BLaER1 treated with 17β-estradiol and CSF1 and Interleukin-3, amounts not matched to agents 10 nM and 100 nM (cell line): ENCODE results near the gene CBR1.

ENCODE experiments used
- H3K27ac ChIP-seq, 11 experiments: shearing (Covaris generic); formaldehyde crosslinking; 2 replicates each; pipeline ENCODE4 v1.8.1; 2022
- H3K27me3 ChIP-seq, 11 experiments: shearing (Covaris generic); formaldehyde crosslinking; 2 replicates each; pipeline ENCODE4 v1.8.1; 2022
- H3K36me3 ChIP-seq, 11 experiments: shearing (Covaris generic); formaldehyde crosslinking; 2 replicates each; pipeline ENCODE4 v1.8.1; 2022
- H3K4me1 ChIP-seq, 10 experiments: shearing (Covaris generic); formaldehyde crosslinking; 2 replicates each; pipeline ENCODE4 v1.8.1; 2022
- H3K4me2 ChIP-seq, 11 experiments: shearing (Covaris generic); formaldehyde crosslinking; 2 replicates each; pipeline ENCODE4 v1.8.1; 2022
- H3K4me3 ChIP-seq, 10 experiments: shearing (Covaris generic); formaldehyde crosslinking; 2 replicates each; pipeline ENCODE4 v1.8.1; 2022
- H3K9ac ChIP-seq, 11 experiments: shearing (Covaris generic); formaldehyde crosslinking; 2 replicates each; pipeline ENCODE4 v1.8.1; 2022
- H3K9me3 ChIP-seq, 11 experiments: shearing (Covaris generic); formaldehyde crosslinking; replicated peaks in 1 of 11; 2 replicates each; pipeline ENCODE4 v1.8.1; 2022
- H4K20me1 ChIP-seq, 11 experiments: shearing (Covaris generic); formaldehyde crosslinking; 2 replicates each; pipeline ENCODE4 v1.8.1; 2022
- Cebpa-rat ChIP-seq, 11 experiments: shearing (Covaris generic); IDR thresholded peaks; 2 replicates each; pipeline ENCODE4 v1.8.1; 2022

Gene CBR1

GRCh38 chr21:36044056-36044455 lies 25.8 kb upstream of the CBR1 start:
- Histone ChIP-seq H3K4me3 (no peak overlapping the region), H3K27ac (no peak overlapping the region), H3K36me3 (peaks cover 89 to 98% (median 96%) of the 10 kb centered on the region in 11 experiments), H3K4me2 (no peak overlapping the region), H3K9me3 (no peaks in the 10 kb centered on the region), H3K27me3 (no peaks in the 10 kb centered on the region), H4K20me1 (peaks cover 0 to 21% (median 10%) of the 10 kb centered on the region in 11 experiments; a peak in 8 of 22 replicates), H3K9ac (no peak overlapping the region), H3K4me1 (peaks cover 0 to 10% (median 0%) of the 10 kb centered on the region in 10 experiments; a peak in 3 of 20 replicates)
- no peak for TF ChIP-seq Cebpa-rat (IDR thresholded peaks at IDR 0.05)

DNA sequence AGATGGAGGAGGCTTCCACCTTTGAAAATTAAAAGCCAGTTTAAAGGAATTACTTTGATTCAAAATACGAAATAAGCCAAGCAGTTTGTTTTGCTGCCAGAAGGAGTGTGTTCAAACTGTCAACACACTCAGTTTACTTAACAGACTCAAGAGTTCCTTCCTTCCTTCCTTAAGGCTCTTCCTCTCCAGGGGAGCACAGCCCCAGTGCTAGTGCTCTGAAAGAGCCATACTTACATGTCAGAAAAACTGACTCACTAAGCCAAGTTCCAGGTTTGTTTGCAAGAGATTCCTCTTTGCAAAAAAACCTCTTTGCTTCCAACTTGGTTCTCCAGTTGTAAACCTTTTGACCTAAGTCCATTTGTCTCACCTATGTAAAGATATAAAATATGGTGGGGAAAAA lies 23.8 kb upstream of the CBR1 start:
- TF ChIP-seq Cebpa-rat (IDR thresholded peaks at IDR 0.05), result no peak
- peaks cover 93 to 98% (median 97%) of the 10 kb centered on the region in 11 experiments for H3K36me3 ChIP-seq
- no peak overlapping the region for H3K9ac ChIP-seq
- H4K20me1 ChIP-seq, result peaks cover 0 to 21% (median 5%) of the 10 kb centered on the region in 11 experiments; a peak in 6 of 22 replicates
- peaks cover 0 to 10% (median 0%) of the 10 kb centered on the region in 10 experiments; a peak in 3 of 20 replicates for H3K4me1 ChIP-seq
- H3K27ac ChIP-seq, result no peak overlapping the region
- peak overlapping the region in 4 of 11 experiments; percentile 6 to 18 (median 12); a peak in 4 of 22 replicates for H3K4me2 ChIP-seq
- no peaks in the 10 kb centered on the region; a peak in 1 of 22 replicates for H3K9me3 ChIP-seq
- H3K27me3 ChIP-seq, result no peaks in the 10 kb centered on the region
- H3K4me3 ChIP-seq, result no peak overlapping the region

DNA sequence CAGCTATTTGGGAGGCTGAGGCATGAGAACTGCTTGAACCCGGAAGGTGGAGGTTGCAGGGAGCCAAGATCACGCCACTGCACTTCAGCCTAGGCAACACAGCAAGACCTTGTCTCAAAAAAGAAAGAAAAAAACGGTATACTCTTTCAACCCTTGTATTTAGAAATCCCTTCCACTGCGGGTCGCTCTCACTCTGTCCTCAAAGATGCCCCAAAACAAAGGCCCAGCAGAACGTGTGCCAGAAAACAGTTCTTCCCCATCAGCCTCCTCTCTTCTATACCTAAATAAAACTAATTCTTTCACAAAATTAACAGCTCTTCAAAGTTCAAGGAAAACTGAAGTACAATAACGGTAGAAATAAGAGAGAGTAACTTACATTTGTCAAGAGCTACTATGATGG lies 22.7 kb upstream of the CBR1 start:
- Histone ChIP-seq H3K36me3 (peaks cover 92 to 98% (median 95%) of the 10 kb centered on the region in 11 experiments), H3K4me2 (no peak overlapping the region), H3K27me3 (no peaks in the 10 kb centered on the region), H3K9ac (no peak overlapping the region), H3K27ac (no peak overlapping the region), H3K4me3 (no peak overlapping the region), H3K9me3 (no peaks in the 10 kb centered on the region; a peak in 1 of 22 replicates), H3K4me1 (peaks cover 0 to 10% (median 0%) of the 10 kb centered on the region in 10 experiments; a peak in 3 of 20 replicates), H4K20me1 (peaks cover 0 to 21% (median 5%) of the 10 kb centered on the region in 11 experiments; a peak in 6 of 22 replicates)
- TF ChIP-seq Cebpa-rat (IDR thresholded peaks at IDR 0.05), result no peak

- no peak for TF ChIP-seq Cebpa-rat (IDR thresholded peaks at IDR 0.05)
- Histone ChIP-seq H3K27ac (no peak overlapping the region), H3K4me1 (peaks cover 0 to 10% (median 0%) of the 10 kb centered on the region in 10 experiments; a peak in 3 of 20 replicates)
Measured at GRCh38 chr21:36048357-36048756, 21.5 kb upstream of the CBR1 start.

DNA sequence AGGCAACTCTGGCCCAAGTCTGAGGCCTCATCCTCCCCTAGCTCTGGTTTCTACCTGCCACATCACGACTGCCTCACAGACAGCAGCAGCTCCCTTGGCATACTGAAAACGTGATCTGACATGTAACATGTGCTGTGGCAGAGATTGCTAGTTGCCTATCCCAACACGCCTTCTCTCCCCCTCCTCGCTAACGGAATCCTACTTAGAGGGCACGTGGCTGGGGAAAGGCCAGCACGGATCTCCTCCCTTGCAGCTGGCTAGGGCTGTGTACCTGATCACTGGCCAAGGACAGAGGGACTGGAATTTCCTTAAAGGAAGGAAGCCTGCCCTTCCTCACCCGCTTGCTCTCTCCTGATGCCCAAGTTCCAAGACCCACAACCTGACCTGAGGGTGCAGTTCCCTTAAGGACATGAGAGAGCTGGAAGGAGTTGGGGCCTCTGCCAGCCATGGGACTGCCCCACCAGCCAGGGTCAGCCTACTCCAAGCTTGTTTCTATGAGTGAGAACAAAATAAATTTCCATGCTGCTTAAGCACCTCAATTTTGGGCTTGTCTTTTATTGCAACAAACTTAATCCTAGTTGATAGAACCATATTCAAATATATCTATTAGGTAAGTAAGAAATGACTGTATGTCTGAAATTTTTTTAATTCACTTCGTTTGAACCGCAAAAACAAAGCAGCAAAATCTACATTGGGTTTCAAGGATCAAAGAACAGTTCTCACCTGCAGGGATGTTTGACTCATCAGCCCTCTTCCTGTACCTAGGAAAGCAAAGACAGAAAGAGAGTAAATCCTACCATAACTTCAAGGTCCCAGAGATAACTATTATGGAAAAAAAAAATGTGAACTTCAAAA lies 16.7 kb upstream of the CBR1 start:
- Histone ChIP-seq H3K9ac (no peak overlapping the region), H3K36me3 (peaks cover 95 to 100% (median 99%) of the 10 kb centered on the region in 11 experiments), H3K4me1 (peaks cover 1 to 5% (median 4%) of the 10 kb centered on the region in 10 experiments; a peak in 14 of 20 replicates), H3K9me3 (no peaks in the 10 kb centered on the region; a peak in 1 of 22 replicates), H4K20me1 (peaks cover 0 to 6% (median 0%) of the 10 kb centered on the region in 11 experiments; a peak in 6 of 22 replicates), H3K4me3 (no peak overlapping the region), H3K27ac (no peak overlapping the region), H3K4me2 (no peak overlapping the region), H3K27me3 (no peaks in the 10 kb centered on the region)
- TF ChIP-seq Cebpa-rat (IDR thresholded peaks at IDR 0.05), result no peak

More at GRCh38 chr21:36048357-36048756, 21.5 kb upstream of the CBR1 start:
- Histone ChIP-seq H3K4me3 (no peak overlapping the region), H3K9me3 (no peaks in the 10 kb centered on the region; a peak in 1 of 22 replicates), H4K20me1 (peaks cover 0 to 21% (median 5%) of the 10 kb centered on the region in 11 experiments; a peak in 6 of 22 replicates), H3K4me2 (no peak overlapping the region), H3K36me3 (peaks cover 93 to 98% (median 97%) of the 10 kb centered on the region in 11 experiments), H3K27me3 (no peaks in the 10 kb centered on the region), H3K9ac (no peak overlapping the region)

DNA sequence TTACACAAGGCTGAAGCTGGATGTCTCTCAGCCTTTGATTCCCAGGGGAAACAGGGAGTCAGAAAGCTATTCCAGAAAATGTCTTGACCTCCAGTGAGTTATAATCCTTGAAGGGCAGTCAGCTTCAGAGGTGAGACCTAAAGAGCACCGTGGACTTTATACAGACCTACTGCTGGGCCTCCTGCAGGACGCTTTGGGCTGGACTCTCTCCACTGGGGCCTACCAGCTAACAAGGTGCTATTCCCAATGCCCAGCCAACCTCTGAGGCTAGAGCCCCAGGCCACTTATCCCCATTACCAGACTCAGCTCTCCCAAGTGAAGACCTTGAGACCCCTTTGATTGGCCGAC lies 16.1 kb upstream of the CBR1 start:
- peaks cover 0 to 6% (median 0%) of the 10 kb centered on the region in 11 experiments; a peak in 6 of 22 replicates for H4K20me1 ChIP-seq
- peaks cover 7 to 11% (median 10%) of the 10 kb centered on the region in 10 experiments; a peak in 18 of 20 replicates for H3K4me1 ChIP-seq
- peaks cover 95 to 100% (median 99%) of the 10 kb centered on the region in 11 experiments for H3K36me3 ChIP-seq
- H3K27ac ChIP-seq, result no peak overlapping the region
- no peak for TF ChIP-seq Cebpa-rat (IDR thresholded peaks at IDR 0.05)
- no peaks in the 10 kb centered on the region; a peak in 1 of 22 replicates for H3K9me3 ChIP-seq
- H3K4me2 ChIP-seq, result no peak overlapping the region
- H3K4me3 ChIP-seq, result no peak overlapping the region
- no peak overlapping the region for H3K9ac ChIP-seq
- H3K27me3 ChIP-seq, result no peaks in the 10 kb centered on the region

- H3K27me3 ChIP-seq, result no peaks in the 10 kb centered on the region
- no peak overlapping the region for H3K4me3 ChIP-seq
- H3K27ac ChIP-seq, result no peak overlapping the region
- no peak for TF ChIP-seq Cebpa-rat (IDR thresholded peaks at IDR 0.05)
- H3K9me3 ChIP-seq, result no peaks in the 10 kb centered on the region; a peak in 1 of 22 replicates
- H4K20me1 ChIP-seq, result peaks cover 0 to 6% (median 0%) of the 10 kb centered on the region in 11 experiments; a peak in 6 of 22 replicates
- H3K36me3 ChIP-seq, result peaks cover 77 to 85% (median 80%) of the 10 kb centered on the region in 11 experiments
- H3K9ac ChIP-seq, result no peak overlapping the region
- H3K4me2 ChIP-seq, result no peak overlapping the region
- peaks cover 17 to 20% (median 19%) of the 10 kb centered on the region in 10 experiments; a peak in 19 of 20 replicates for H3K4me1 ChIP-seq
Measured at GRCh38 chr21:36055551-36055950, 14.3 kb upstream of the CBR1 start.

GRCh38 chr21:36059823-36060158 lies 10.0 kb upstream of the CBR1 start:
- Histone ChIP-seq H3K36me3 (peaks cover 35 to 43% (median 40%) of the 10 kb centered on the region in 11 experiments), H3K27me3 (no peaks in the 10 kb centered on the region)

More at GRCh38 chr21:36059823-36060158, 10.0 kb upstream of the CBR1 start:
- peaks cover 20 to 26% (median 23%) of the 10 kb centered on the region in 10 experiments; a peak in 19 of 20 replicates for H3K4me1 ChIP-seq
- H4K20me1 ChIP-seq, result no peaks in the 10 kb centered on the region
- peak overlapping the region; percentile 79 to 89 (median 85) for H3K9ac ChIP-seq
- H3K9me3 ChIP-seq, result no peaks in the 10 kb centered on the region; a peak in 1 of 22 replicates
- H3K4me3 ChIP-seq, result peak overlapping the region; percentile 72 to 98 (median 84)
- peak overlapping the region; percentile 72 to 89 (median 86) for H3K27ac ChIP-seq
- TF ChIP-seq Cebpa-rat (IDR thresholded peaks at IDR 0.05), result no peak
- peak overlapping the region; percentile 75 to 95 (median 92) for H3K4me2 ChIP-seq
